NCI-H2227 (cell line): ENCODE results near the gene TEX13A.

Source experiments
- DNase-seq: peaks from one replicate; lab custom pipeline; 2025; ENCODE audit not compliant: unreplicated experiment; lab: John Stamatoyannopoulos, UW

TEX13A gene

GRCh38 chrX:105179644-105180043 lies 40.9 kb downstream of the TEX13A start:
- DNase-seq: no peak

DNA sequence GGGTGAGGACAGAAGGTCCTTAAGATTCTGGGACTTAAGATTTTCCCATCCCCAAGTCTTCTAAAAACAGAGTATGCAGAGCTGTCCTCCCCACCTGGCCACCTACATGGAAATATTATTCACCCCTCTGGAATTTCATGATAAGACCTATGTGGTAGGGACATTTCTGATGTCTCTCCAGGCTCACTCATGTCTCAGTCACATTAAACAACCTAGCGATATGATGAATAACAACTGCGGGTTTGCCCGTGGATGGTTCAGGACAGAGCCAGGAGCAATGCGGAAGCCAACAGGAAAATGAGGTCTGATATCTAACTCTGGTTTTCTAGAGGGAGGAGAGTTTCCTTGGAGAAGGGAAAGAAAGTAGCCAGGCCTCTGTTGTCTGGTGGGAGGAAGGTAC lies 47.4 kb downstream of the TEX13A start:
- no peak for DNase-seq
